Transverse colon (tissue), 4 donors: ENCODE data around the gene TXLNB.

Source experiments
- EP300 ChIP-seq: sonication (generic); formaldehyde crosslinking; IDR thresholded peaks from one replicate; pipeline ENCODE4 v1.6.1; 2017; ENCODE audit warnings: antibody characterized with exemption, low read depth
- POLR2A ChIP-seq: fragments of 450-650 bp; IDR thresholded peaks from one replicate; pipeline ENCODE4 v1.6.1; 2016; ENCODE audit warnings: antibody characterized with exemption, mild to moderate bottlenecking, moderate library complexity
- POLR2AphosphoS5 ChIP-seq, 3 donors: sonication (generic); formaldehyde crosslinking; IDR thresholded peaks; one replicate each; pipeline ENCODE4 v1.6.1; 2016; ENCODE audit warnings: antibody characterized with exemption in 3 of 3
- TF ChIP-seq, protein P1 (sequence below), 5 experiments: fragments of 200-600 bp in 3 of 5; fragments of 450-650 bp in 2 of 5; sonication (generic) in 3 of 5; IDR thresholded peaks; 1 replicate in 2 of 5; 2 replicates in 3 of 5; pipeline ENCODE4 v1.5.1; 2016 to 2017; ENCODE audit warnings: antibody characterized with exemption in 5 of 5, inconsistent platforms in 3 of 5, mild to moderate bottlenecking in 2 of 5, moderate library complexity in 1 of 5

DNA sequence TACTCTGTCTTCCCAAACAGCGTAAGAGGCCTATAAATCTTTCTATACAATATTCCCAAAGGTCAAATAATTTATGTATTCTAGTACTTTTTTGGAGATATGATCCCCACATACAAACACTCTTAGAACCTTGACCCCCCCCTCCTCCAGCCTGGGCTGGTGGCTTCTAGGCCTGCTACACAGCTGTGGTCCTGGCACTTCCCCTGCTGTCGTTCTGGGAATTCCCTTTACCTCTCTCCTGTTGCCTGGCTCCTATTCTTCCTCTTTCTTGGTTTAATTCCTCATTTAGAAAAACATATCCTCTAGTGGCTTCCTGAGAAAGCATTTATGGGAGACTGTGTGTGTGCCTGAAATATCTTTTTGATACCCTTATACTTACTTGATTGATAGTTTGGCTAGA, 4.1 kb upstream of the TXLNB start:
- TF ChIP-seq POLR2AphosphoS5 (IDR thresholded peaks at IDR 0.05): no peak
- TF ChIP-seq, protein P1, sequence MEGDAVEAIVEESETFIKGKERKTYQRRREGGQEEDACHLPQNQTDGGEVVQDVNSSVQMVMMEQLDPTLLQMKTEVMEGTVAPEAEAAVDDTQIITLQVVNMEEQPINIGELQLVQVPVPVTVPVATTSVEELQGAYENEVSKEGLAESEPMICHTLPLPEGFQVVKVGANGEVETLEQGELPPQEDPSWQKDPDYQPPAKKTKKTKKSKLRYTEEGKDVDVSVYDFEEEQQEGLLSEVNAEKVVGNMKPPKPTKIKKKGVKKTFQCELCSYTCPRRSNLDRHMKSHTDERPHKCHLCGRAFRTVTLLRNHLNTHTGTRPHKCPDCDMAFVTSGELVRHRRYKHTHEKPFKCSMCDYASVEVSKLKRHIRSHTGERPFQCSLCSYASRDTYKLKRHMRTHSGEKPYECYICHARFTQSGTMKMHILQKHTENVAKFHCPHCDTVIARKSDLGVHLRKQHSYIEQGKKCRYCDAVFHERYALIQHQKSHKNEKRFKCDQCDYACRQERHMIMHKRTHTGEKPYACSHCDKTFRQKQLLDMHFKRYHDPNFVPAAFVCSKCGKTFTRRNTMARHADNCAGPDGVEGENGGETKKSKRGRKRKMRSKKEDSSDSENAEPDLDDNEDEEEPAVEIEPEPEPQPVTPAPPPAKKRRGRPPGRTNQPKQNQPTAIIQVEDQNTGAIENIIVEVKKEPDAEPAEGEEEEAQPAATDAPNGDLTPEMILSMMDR (IDR thresholded peaks at IDR 0.05): no peak
- no peak for TF ChIP-seq EP300
- no peak for TF ChIP-seq POLR2A
